ENCODE results near the gene CFI.
A peak's percentile ranks its signal among the peaks of the same experiment; 100 is the strongest.

The CFI gene

GRCh38 chr4:109815151-109816081 lies 13.6 kb upstream of the CFI start, which contains the start of gene GAR1:
Gene GAR1, plus strand, starts transcription at chr4:109815762. Its CDS starts 403 bp downstream, at chr4:109816165.
- H3K4me1 ChIP-seq (ENCODE audit: insufficient read depth, insufficient read length), result no peaks in the 10 kb centered on the region
- no peaks in the 10 kb centered on the region for H3K9me3 ChIP-seq (ENCODE audit: insufficient read depth, low read length)
- H3K4me3 ChIP-seq (ENCODE audit: insufficient read length, low read depth), result peak within 1 kb of the TSS; percentile 97
- H3K36me3 ChIP-seq (ENCODE audit: insufficient read depth, insufficient read length, low read length), result peaks cover 31% of the 10 kb centered on the region
- no peaks in the 10 kb centered on the region for H3K27me3 ChIP-seq (ENCODE audit: insufficient read depth, insufficient read length)
- peak within 1 kb of the TSS; percentile 95 for H3K9ac ChIP-seq (ENCODE audit: insufficient read length, low read depth)
- DNase-seq (ENCODE audit: low read depth, low spot score), result peak; percentile 92
- no peak for TF ChIP-seq YY1 (IDR thresholded peaks at IDR 0.05; ENCODE audit: insufficient read depth, insufficient read length)
- TF ChIP-seq ZNF274 (IDR thresholded peaks at IDR 0.05; ENCODE audit: low read depth, low read length), result no peak
- TF ChIP-seq SUZ12 (IDR thresholded peaks at IDR 0.05; ENCODE audit: extremely low read depth, insufficient read depth, insufficient read length), result no peak

- Histone ChIP-seq H3K36me3 (ENCODE audit: insufficient read depth, insufficient read length, low read length) (peaks cover 2% of the 10 kb centered on the region), H3K4me1 (ENCODE audit: insufficient read depth, insufficient read length) (no peaks in the 10 kb centered on the region), H3K9ac (ENCODE audit: insufficient read length, low read depth) (no peak overlapping the region), H3K4me3 (ENCODE audit: insufficient read length, low read depth) (no peak overlapping the region), H3K9me3 (ENCODE audit: insufficient read depth, low read length) (no peaks in the 10 kb centered on the region), H3K27me3 (ENCODE audit: insufficient read depth, insufficient read length) (no peaks in the 10 kb centered on the region)
- DNase-seq (ENCODE audit: low read depth, low spot score), result no peak
- TF ChIP-seq ZNF274 (IDR thresholded peaks at IDR 0.05; ENCODE audit: low read depth, low read length) (no peak), YY1 (IDR thresholded peaks at IDR 0.05; ENCODE audit: insufficient read depth, insufficient read length) (no peak), SUZ12 (IDR thresholded peaks at IDR 0.05; ENCODE audit: extremely low read depth, insufficient read depth, insufficient read length) (no peak)
These were observed 9.9 kb upstream of the CFI start for GRCh38 chr4:109811707-109812106.

DNA sequence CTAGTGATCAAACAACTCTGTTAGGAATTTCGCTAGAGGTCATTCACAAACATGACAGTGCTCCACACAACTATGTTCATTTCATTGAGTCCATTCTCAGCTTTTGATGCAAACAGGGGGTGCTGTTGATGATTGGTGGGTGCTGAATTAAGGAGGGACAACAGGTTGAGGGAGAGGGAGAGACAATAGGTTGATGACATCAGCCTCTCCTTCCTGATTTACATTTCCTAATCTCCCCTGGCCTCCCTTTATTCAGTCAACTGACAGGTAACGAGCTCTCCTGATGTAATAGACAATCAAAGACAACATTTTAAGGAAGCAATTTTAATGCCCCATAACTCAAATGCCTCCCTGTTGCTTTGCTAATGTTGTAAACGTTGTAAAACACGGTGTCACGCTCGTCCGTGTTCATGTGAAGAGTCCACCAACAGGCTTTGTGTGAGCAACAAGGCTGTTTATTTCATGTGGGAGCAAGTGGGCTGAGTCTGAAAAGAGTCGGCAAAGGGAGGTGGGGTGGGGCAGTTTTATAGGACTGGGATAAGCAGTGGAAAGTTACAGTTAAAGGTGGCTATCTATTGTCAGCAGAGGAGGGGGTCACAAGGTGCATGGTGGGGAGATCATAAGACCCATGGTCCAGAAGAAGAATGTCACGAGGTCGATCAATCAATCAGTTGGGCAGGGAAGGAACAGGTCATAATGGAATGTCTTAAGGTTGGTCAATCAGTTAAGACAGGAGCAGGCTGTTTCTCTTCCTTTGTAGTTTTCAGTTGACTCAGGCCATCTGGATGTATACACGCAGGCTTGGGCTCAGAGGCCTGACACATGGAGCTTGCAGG lies 9.0 kb upstream of the CFI start:
- Histone ChIP-seq H3K9ac (ENCODE audit: insufficient read length, low read depth) (no peak overlapping the region), H3K4me1 (ENCODE audit: insufficient read depth, insufficient read length) (no peaks in the 10 kb centered on the region), H3K27me3 (ENCODE audit: insufficient read depth, insufficient read length) (no peaks in the 10 kb centered on the region), H3K9me3 (ENCODE audit: insufficient read depth, low read length) (no peaks in the 10 kb centered on the region), H3K36me3 (ENCODE audit: insufficient read depth, insufficient read length, low read length) (no peaks in the 10 kb centered on the region), H3K4me3 (ENCODE audit: insufficient read length, low read depth) (no peak overlapping the region)
- TF ChIP-seq SUZ12 (IDR thresholded peaks at IDR 0.05; ENCODE audit: extremely low read depth, insufficient read depth, insufficient read length), result no peak
- no peak for TF ChIP-seq ZNF274 (IDR thresholded peaks at IDR 0.05; ENCODE audit: low read depth, low read length)
- TF ChIP-seq YY1 (IDR thresholded peaks at IDR 0.05; ENCODE audit: insufficient read depth, insufficient read length), result no peak
- peak; percentile 51 for DNase-seq (ENCODE audit: low read depth, low spot score)

GRCh38 chr4:109809655-109810054 lies 7.9 kb upstream of the CFI start:
- Histone ChIP-seq H3K9me3 (ENCODE audit: insufficient read depth, low read length) (no peaks in the 10 kb centered on the region), H3K9ac (ENCODE audit: insufficient read length, low read depth) (no peak overlapping the region), H3K4me1 (ENCODE audit: insufficient read depth, insufficient read length) (no peaks in the 10 kb centered on the region), H3K36me3 (ENCODE audit: insufficient read depth, insufficient read length, low read length) (no peaks in the 10 kb centered on the region), H3K4me3 (ENCODE audit: insufficient read length, low read depth) (no peak overlapping the region), H3K27me3 (ENCODE audit: insufficient read depth, insufficient read length) (no peaks in the 10 kb centered on the region)
- TF ChIP-seq YY1 (IDR thresholded peaks at IDR 0.05; ENCODE audit: insufficient read depth, insufficient read length), result no peak
- no peak for TF ChIP-seq ZNF274 (IDR thresholded peaks at IDR 0.05; ENCODE audit: low read depth, low read length)
- no peak for TF ChIP-seq SUZ12 (IDR thresholded peaks at IDR 0.05; ENCODE audit: extremely low read depth, insufficient read depth, insufficient read length)
- DNase-seq (ENCODE audit: low read depth, low spot score), result no peak

- Histone ChIP-seq H3K27me3 (ENCODE audit: insufficient read depth, insufficient read length) (no peaks in the 10 kb centered on the region), H3K4me1 (ENCODE audit: insufficient read depth, insufficient read length) (peaks cover 2% of the 10 kb centered on the region), H3K9ac (ENCODE audit: insufficient read length, low read depth) (no peak overlapping the region), H3K36me3 (ENCODE audit: insufficient read depth, insufficient read length, low read length) (no peaks in the 10 kb centered on the region), H3K9me3 (ENCODE audit: insufficient read depth, low read length) (no peaks in the 10 kb centered on the region), H3K4me3 (ENCODE audit: insufficient read length, low read depth) (no peak overlapping the region)
- no peak for TF ChIP-seq SUZ12 (IDR thresholded peaks at IDR 0.05; ENCODE audit: extremely low read depth, insufficient read depth, insufficient read length)
- TF ChIP-seq YY1 (IDR thresholded peaks at IDR 0.05; ENCODE audit: insufficient read depth, insufficient read length), result no peak
- no peak for TF ChIP-seq ZNF274 (IDR thresholded peaks at IDR 0.05; ENCODE audit: low read depth, low read length)
- DNase-seq (ENCODE audit: low read depth, low spot score), result no peak
These were observed 2.2 kb upstream of the CFI start for GRCh38 chr4:109803924-109804571.

- TF ChIP-seq ZNF274 (IDR thresholded peaks at IDR 0.05; ENCODE audit: low read depth, low read length), result no peak
- TF ChIP-seq YY1 (IDR thresholded peaks at IDR 0.05; ENCODE audit: insufficient read depth, insufficient read length), result no peak
- no peak for TF ChIP-seq SUZ12 (IDR thresholded peaks at IDR 0.05; ENCODE audit: extremely low read depth, insufficient read depth, insufficient read length)
- Histone ChIP-seq H3K27me3 (ENCODE audit: insufficient read depth, insufficient read length) (no peaks in the 10 kb centered on the region), H3K4me3 (ENCODE audit: insufficient read length, low read depth) (no peak overlapping the region), H3K9me3 (ENCODE audit: insufficient read depth, low read length) (peaks cover 3% of the 10 kb centered on the region; the same call in 1 of the 2 replicates), H3K9ac (ENCODE audit: insufficient read length, low read depth) (no peak overlapping the region), H3K4me1 (ENCODE audit: insufficient read depth, insufficient read length) (peaks cover 2% of the 10 kb centered on the region), H3K36me3 (ENCODE audit: insufficient read depth, insufficient read length, low read length) (no peaks in the 10 kb centered on the region)
- DNase-seq (ENCODE audit: low read depth, low spot score), result no peak
These were observed 555 bp downstream of the CFI start for GRCh38 chr4:109801099-109801789.
